ENCODE data around the gene PLGRKT. TPM values are rescaled to one million over a fixed set of nuclear protein-coding genes. Genes with fewer than 3 reads are reported as not detected.
"Not testable (repeated sequence)": the region's sequence is repeated elsewhere in the genome, so short reads cannot be mapped to it uniquely, and the experiment has no call there.

The PLGRKT gene
- total RNA-seq, 1 donor from 2014 or later, result not detected

- H3K9me3 ChIP-seq, result no peaks in the 10 kb centered on the region
- no peak overlapping the region for H3K4me3 ChIP-seq
- no peaks in the 10 kb centered on the region for H3K27me3 ChIP-seq
- no peaks in the 10 kb centered on the region for H3K36me3 ChIP-seq
- no peak for DNase-seq (ENCODE audit: low spot score in 2 of 2)
- intact Hi-C loops (cut with DNase I), result no loop called here
- peaks cover 0 to 9% of the 10 kb centered on the region in 2 donors for H3K4me1 ChIP-seq
- H3K27ac ChIP-seq, result no peak overlapping the region
- no peak for TF ChIP-seq CTCF (IDR thresholded peaks at IDR 0.05)
Observed at GRCh38 chr9:5440426-5440825, 2.7 kb upstream of the PLGRKT start.

- H3K4me3 ChIP-seq, result peak overlapping the region; percentile 75 to 77
- no peak for TF ChIP-seq CTCF (IDR thresholded peaks at IDR 0.05)
- H3K36me3 ChIP-seq, result peaks cover 0 to 3% of the 10 kb centered on the region in 2 donors
- peaks cover 0 to 9% of the 10 kb centered on the region in 2 donors for H3K4me1 ChIP-seq
- no peak for DNase-seq (ENCODE audit: low spot score in 2 of 2)
- no peaks in the 10 kb centered on the region for H3K9me3 ChIP-seq
- H3K27me3 ChIP-seq, result no peaks in the 10 kb centered on the region
- intact Hi-C loops (cut with DNase I), result loop anchor here (5.0 to 10.0 kb wide), 7 partner anchors 154 to 1914 kb away; partner anchors contain the start of genes AK3, JAK2, PLPP6 and RFX3
- H3K27ac ChIP-seq, result peak overlapping the region; percentile 91 to 93
Observed at GRCh38 chr9:5438301-5439162, 807 bp upstream of the PLGRKT start.

- H3K4me3 ChIP-seq, result no peak overlapping the region
- no peaks in the 10 kb centered on the region for H3K27me3 ChIP-seq
- no peak for DNase-seq (ENCODE audit: low spot score in 2 of 2)
- peak overlapping the region; percentile 91 to 93 for H3K27ac ChIP-seq
- peaks cover 0 to 9% of the 10 kb centered on the region in 2 donors for H3K4me1 ChIP-seq
- H3K9me3 ChIP-seq, result no peaks in the 10 kb centered on the region
- intact Hi-C loops (cut with DNase I), result loop anchor here (5.0 to 10.0 kb wide), 7 partner anchors 156 to 1912 kb away; partner anchors contain the start of genes AK3, JAK2, PLPP6 and RFX3
- peaks cover 0 to 3% of the 10 kb centered on the region in 2 donors for H3K36me3 ChIP-seq
- TF ChIP-seq CTCF (IDR thresholded peaks at IDR 0.05), result no peak
Observed at GRCh38 chr9:5436441-5436840, 1.3 kb downstream of the PLGRKT start.

- Histone ChIP-seq H3K27ac (no peak overlapping the region), H3K4me3 (no peak overlapping the region), H3K4me1 (peaks cover 0 to 9% of the 10 kb centered on the region in 2 donors), H3K27me3 (no peaks in the 10 kb centered on the region), H3K36me3 (peaks cover 0 to 3% of the 10 kb centered on the region in 2 donors), H3K9me3 (no peaks in the 10 kb centered on the region)
- no peak for DNase-seq (ENCODE audit: low spot score in 2 of 2)
- intact Hi-C loops (cut with DNase I), result loop anchor here (5.0 to 10.0 kb wide), 7 partner anchors 156 to 1911 kb away; partner anchors contain the start of genes AK3, JAK2, PLPP6 and RFX3
- no peak for TF ChIP-seq CTCF (IDR thresholded peaks at IDR 0.05)
Observed at GRCh38 chr9:5435912-5436311, 1.8 kb downstream of the PLGRKT start.

- H3K4me3 ChIP-seq; H3K4me1 ChIP-seq; H3K9me3 ChIP-seq; H3K27me3 ChIP-seq; DNase-seq (ENCODE audit: low spot score in 2 of 2); H3K27ac ChIP-seq; H3K36me3 ChIP-seq: not testable (repeated sequence)
- intact Hi-C loops (cut with DNase I), result loop anchor here (10.0 kb wide), 1 partner anchor 1909 kb away; the partner anchor contains the start of gene RFX3
Observed at GRCh38 chr9:5433841-5434810, 3.6 kb downstream of the PLGRKT start.

GRCh38 chr9:5433328-5433727 lies 4.4 kb downstream of the PLGRKT start:
- H3K4me1 ChIP-seq; H3K9me3 ChIP-seq; H3K27me3 ChIP-seq; DNase-seq (ENCODE audit: low spot score in 2 of 2); H3K4me3 ChIP-seq; H3K27ac ChIP-seq; H3K36me3 ChIP-seq: not testable (repeated sequence)
- intact Hi-C loops (cut with DNase I), result loop anchor here (10.0 kb wide), 1 partner anchor 1909 kb away; the partner anchor contains the start of gene RFX3

GRCh38 chr9:5432890-5433289 lies 4.8 kb downstream of the PLGRKT start:
- intact Hi-C loops (cut with DNase I), result loop anchor here (10.0 kb wide), 1 partner anchor 1908 kb away; the partner anchor contains the start of gene RFX3
- not testable (repeated sequence) for H3K36me3 ChIP-seq

More at GRCh38 chr9:5432890-5433289, 4.8 kb downstream of the PLGRKT start:
- not testable (repeated sequence) for H3K4me1 ChIP-seq; DNase-seq (ENCODE audit: low spot score in 2 of 2); H3K4me3 ChIP-seq; H3K9me3 ChIP-seq; H3K27ac ChIP-seq; H3K27me3 ChIP-seq

Measured in ascending aorta (tissue), 2 donors.